ENCODE results near the gene SARDH.

DNA sequence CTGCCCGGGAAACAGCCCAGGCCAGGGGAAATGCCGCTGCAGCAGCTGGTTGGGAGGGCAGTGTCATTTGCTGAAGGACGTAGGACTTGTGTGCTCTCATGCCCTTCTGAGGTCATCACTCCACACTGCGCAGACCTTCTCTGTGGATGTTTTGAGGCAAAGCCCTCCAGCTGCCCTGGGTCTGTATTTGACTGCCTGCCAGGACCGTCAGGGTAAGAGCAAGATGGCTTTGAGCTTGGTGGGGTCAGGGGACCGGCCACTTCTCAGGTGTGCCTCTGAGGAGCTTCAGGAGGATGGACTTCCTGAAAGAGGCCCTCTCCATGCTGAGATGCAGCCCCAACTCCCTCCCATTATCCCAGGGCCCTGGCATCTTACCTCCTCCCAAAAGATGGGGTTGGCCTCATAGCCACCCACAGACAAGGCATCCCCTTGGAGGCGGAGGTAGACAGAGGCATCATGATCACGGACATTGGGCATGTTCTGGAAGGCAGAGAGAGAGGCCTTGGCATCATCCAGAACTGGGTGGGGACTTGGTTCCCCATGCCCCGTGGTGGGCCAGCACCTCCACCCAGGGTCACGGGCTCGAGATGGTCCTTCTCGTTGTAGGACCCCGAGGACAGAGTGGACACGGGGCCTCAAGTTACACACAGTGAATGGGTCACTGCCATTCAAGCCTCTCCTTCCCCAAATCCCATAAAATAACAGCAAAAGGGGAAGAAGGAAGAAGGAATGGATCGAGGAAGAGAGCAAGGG lies 19.4 kb downstream of the SARDH start:
- TF ChIP-seq, protein P1, sequence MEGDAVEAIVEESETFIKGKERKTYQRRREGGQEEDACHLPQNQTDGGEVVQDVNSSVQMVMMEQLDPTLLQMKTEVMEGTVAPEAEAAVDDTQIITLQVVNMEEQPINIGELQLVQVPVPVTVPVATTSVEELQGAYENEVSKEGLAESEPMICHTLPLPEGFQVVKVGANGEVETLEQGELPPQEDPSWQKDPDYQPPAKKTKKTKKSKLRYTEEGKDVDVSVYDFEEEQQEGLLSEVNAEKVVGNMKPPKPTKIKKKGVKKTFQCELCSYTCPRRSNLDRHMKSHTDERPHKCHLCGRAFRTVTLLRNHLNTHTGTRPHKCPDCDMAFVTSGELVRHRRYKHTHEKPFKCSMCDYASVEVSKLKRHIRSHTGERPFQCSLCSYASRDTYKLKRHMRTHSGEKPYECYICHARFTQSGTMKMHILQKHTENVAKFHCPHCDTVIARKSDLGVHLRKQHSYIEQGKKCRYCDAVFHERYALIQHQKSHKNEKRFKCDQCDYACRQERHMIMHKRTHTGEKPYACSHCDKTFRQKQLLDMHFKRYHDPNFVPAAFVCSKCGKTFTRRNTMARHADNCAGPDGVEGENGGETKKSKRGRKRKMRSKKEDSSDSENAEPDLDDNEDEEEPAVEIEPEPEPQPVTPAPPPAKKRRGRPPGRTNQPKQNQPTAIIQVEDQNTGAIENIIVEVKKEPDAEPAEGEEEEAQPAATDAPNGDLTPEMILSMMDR (optimal IDR thresholded peaks at IDR 0.05 in 1 of 3, IDR thresholded peaks at IDR 0.05 in 1 of 3, conservative IDR thresholded peaks at IDR 0.05 in 1 of 3; ENCODE audit: extremely low read depth in 1 of 3, insufficient read depth in 2 of 3, low read length in 3 of 3), result no peak
- TF ChIP-seq EZH2 (IDR thresholded peaks at IDR 0.05; ENCODE audit: low read length), result no peak

Data from keratinocyte (primary cell).